NCI-H2029 (cell line): ENCODE data around the gene C16orf87.

Experiments
- DNase-seq: peaks from one replicate; lab custom pipeline; 2025; lab: John Stamatoyannopoulos, UW

The C16orf87 gene

GRCh38 chr16:46843898-46844642 is 13.1 kb upstream of the C16orf87 start:
- no peak for DNase-seq

GRCh38 chr16:46842192-46842895 is 11.4 kb upstream of the C16orf87 start:
- DNase-seq = no peak

- DNase-seq = peak; percentile 9
Observed at GRCh38 chr16:46839986-46840443, 9.0 kb upstream of the C16orf87 start.

GRCh38 chr16:46836534-46837530 is 5.9 kb upstream of the C16orf87 start:
- DNase-seq = peak; percentile 38

- DNase-seq = no peak
Observed at GRCh38 chr16:46833460-46833800, 2.5 kb upstream of the C16orf87 start.

GRCh38 chr16:46832757-46833459 is 1.9 kb upstream of the C16orf87 start:
- DNase-seq = no peak

- no peak for DNase-seq
Observed at GRCh38 chr16:46830417-46830901, 521 bp downstream of the C16orf87 start.

GRCh38 chr16:46828943-46829342 is 2.0 kb downstream of the C16orf87 start:
- DNase-seq = no peak

- DNase-seq = no peak
Observed at GRCh38 chr16:46828292-46828691, 2.7 kb downstream of the C16orf87 start.

GRCh38 chr16:46826631-46827030 is 4.3 kb downstream of the C16orf87 start:
- DNase-seq = no peak

GRCh38 chr16:46822270-46822669 is 8.7 kb downstream of the C16orf87 start:
- no peak for DNase-seq

- no peak for DNase-seq
Observed at GRCh38 chr16:46817961-46818360, 13.0 kb downstream of the C16orf87 start.

- no peak for DNase-seq
Observed at GRCh38 chr16:46814790-46815189, 16.2 kb downstream of the C16orf87 start.

- DNase-seq = no peak
Observed at GRCh38 chr16:46813611-46814010, 17.4 kb downstream of the C16orf87 start.

- no peak for DNase-seq
Observed at GRCh38 chr16:46812781-46813540, 18.0 kb downstream of the C16orf87 start.

- no peak for DNase-seq
Observed at GRCh38 chr16:46811682-46812081, 19.3 kb downstream of the C16orf87 start.

GRCh38 chr16:46808997-46809396 is 22.0 kb downstream of the C16orf87 start:
- DNase-seq = no peak

- no peak for DNase-seq
Observed at GRCh38 chr16:46807336-46807735, 23.6 kb downstream of the C16orf87 start.

GRCh38 chr16:46803373-46803772 is 27.6 kb downstream of the C16orf87 start:
- DNase-seq = no peak

GRCh38 chr16:46801428-46802049 is 29.4 kb downstream of the C16orf87 start:
- DNase-seq = no peak
